B cell (primary cell): Measurements from ENCODE around the gene ACSBG1.

ENCODE experiments used
- CTCF ChIP-seq: fragments of 200-600 bp; IDR thresholded peaks from one replicate; pipeline ENCODE4 v1.8.0; 2022; ENCODE audit warnings: antibody characterized with exemption, mild to moderate bottlenecking
- EZH2 ChIP-seq: IDR thresholded peaks from 2 replicates; pipeline ENCODE4 v1.6.1; 2012; ENCODE audit warnings: borderline replicate concordance, low read depth, mild to moderate bottlenecking, moderate library complexity, low read length; ENCODE audit not compliant: insufficient read depth, poor library complexity, severe bottlenecking

DNA sequence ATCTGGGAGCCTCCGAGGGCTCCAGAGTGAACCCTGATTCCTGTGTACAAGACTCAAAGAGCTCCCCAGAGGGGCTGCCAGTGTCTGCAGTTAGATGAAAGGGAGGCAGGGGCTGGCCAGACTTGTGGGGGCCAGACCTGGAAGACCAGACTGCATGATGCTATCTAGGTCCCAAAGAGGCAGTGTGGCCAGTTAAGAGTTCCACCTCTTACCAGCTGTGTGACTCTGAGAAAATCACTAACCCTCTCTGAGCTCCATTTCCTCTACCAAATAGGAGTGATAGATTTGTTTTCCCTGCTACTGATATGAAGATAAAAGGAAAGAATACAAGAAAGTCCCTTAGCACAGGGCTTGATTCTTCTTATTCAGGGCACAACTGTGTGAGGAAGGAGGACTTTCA is 29.0 kb downstream of the ACSBG1 start:
- no peak for TF ChIP-seq CTCF
- TF ChIP-seq EZH2, result no peak
